Nephron progenitor cell (in vitro differentiated cells): Measurements from ENCODE around the gene NKX2-2.
"Not testable (repeated sequence)": the region's sequence is repeated elsewhere in the genome, so short reads cannot be mapped to it uniquely, and the experiment has no call there.

Source experiments
- DNase-seq: peaks from one replicate; pipeline ENCODE4 v3.0.0; 2021
- H3K27ac Mint-ChIP-seq: 2 replicates; pipeline ENCODE4 v1.8.0; 2021; ENCODE audit warnings: mild to moderate bottlenecking, moderate library complexity, mixed read lengths
- H3K27me3 Mint-ChIP-seq: 2 replicates; pipeline ENCODE4 v1.8.0; 2021; ENCODE audit warnings: mild to moderate bottlenecking, low read depth, mixed read lengths; ENCODE audit not compliant: poor library complexity
- H3K36me3 Mint-ChIP-seq: 2 replicates; pipeline ENCODE4 v1.8.0; 2021; ENCODE audit warnings: low read depth, mixed read lengths
- H3K4me1 Mint-ChIP-seq: 2 replicates; pipeline ENCODE4 v1.8.0; 2021; ENCODE audit warnings: mixed read lengths
- H3K4me3 Mint-ChIP-seq: 2 replicates; pipeline ENCODE4 v1.8.0; 2021; ENCODE audit warnings: mild to moderate bottlenecking, moderate library complexity, mixed read lengths
- H3K9me3 Mint-ChIP-seq: 2 replicates; pipeline ENCODE4 v1.8.0; 2021; ENCODE audit warnings: mild to moderate bottlenecking, moderate library complexity, mixed read lengths
- CTCF ChIP-seq: fragments of 200-600 bp; sonication (generic); IDR thresholded peaks from 2 replicates; pipeline ENCODE4 v1.5.0; 2021; ENCODE audit warnings: antibody characterized with exemption

The NKX2-2 gene

GRCh38 chr20:21498195-21498594 is 15.7 kb downstream of the NKX2-2 start:
- H3K27ac Mint-ChIP-seq: no peak overlapping the region

GRCh38 chr20:21496452-21496851 is 17.4 kb downstream of the NKX2-2 start:
- Mint-ChIP-seq H3K36me3 (no peaks in the 10 kb centered on the region), H3K27ac (no peak overlapping the region), H3K4me3 (no peak overlapping the region), H3K4me1 (no peaks in the 10 kb centered on the region), H3K9me3 (no peaks in the 10 kb centered on the region), H3K27me3 (peaks cover 31% of the 10 kb centered on the region)
- DNase-seq: no peak
- no peak for TF ChIP-seq CTCF

More at GRCh38 chr20:21498195-21498594, 15.7 kb downstream of the NKX2-2 start:
- no peak for TF ChIP-seq CTCF
- Mint-ChIP-seq H3K9me3 (no peaks in the 10 kb centered on the region), H3K4me3 (no peak overlapping the region), H3K36me3 (no peaks in the 10 kb centered on the region), H3K4me1 (no peaks in the 10 kb centered on the region), H3K27me3 (peaks cover 32% of the 10 kb centered on the region)
- DNase-seq: no peak

- H3K27me3 Mint-ChIP-seq: peaks cover 44% of the 10 kb centered on the region
- H3K4me1 Mint-ChIP-seq: no peaks in the 10 kb centered on the region
- H3K36me3 Mint-ChIP-seq: no peaks in the 10 kb centered on the region
- H3K9me3 Mint-ChIP-seq: no peaks in the 10 kb centered on the region
- TF ChIP-seq CTCF: no peak
- H3K27ac Mint-ChIP-seq: no peak overlapping the region
- DNase-seq: no peak
- no peak overlapping the region for H3K4me3 Mint-ChIP-seq
These were observed 20.8 kb downstream of the NKX2-2 start for GRCh38 chr20:21493049-21493448.

- no peak overlapping the region for H3K4me3 Mint-ChIP-seq
- no peak overlapping the region for H3K27ac Mint-ChIP-seq
- H3K9me3 Mint-ChIP-seq: peaks cover 7% of the 10 kb centered on the region
- DNase-seq: no peak
- no peaks in the 10 kb centered on the region for H3K36me3 Mint-ChIP-seq
- TF ChIP-seq CTCF: no peak
- peaks cover 40% of the 10 kb centered on the region for H3K27me3 Mint-ChIP-seq
- H3K4me1 Mint-ChIP-seq: no peaks in the 10 kb centered on the region
These were observed 23.8 kb downstream of the NKX2-2 start for GRCh38 chr20:21490105-21490504.

GRCh38 chr20:21480144-21480543 is 33.7 kb downstream of the NKX2-2 start:
- H3K9me3 Mint-ChIP-seq: peaks cover 29% of the 10 kb centered on the region
- H3K36me3 Mint-ChIP-seq, H3K4me3 Mint-ChIP-seq, H3K4me1 Mint-ChIP-seq, H3K27ac Mint-ChIP-seq, DNase-seq: not testable (repeated sequence)
- H3K27me3 Mint-ChIP-seq: peaks cover 11% of the 10 kb centered on the region

- H3K36me3 Mint-ChIP-seq: no peaks in the 10 kb centered on the region
- peaks cover 8% of the 10 kb centered on the region for H3K9me3 Mint-ChIP-seq
- no peaks in the 10 kb centered on the region for H3K4me1 Mint-ChIP-seq
- H3K4me3 Mint-ChIP-seq: no peak overlapping the region
- H3K27me3 Mint-ChIP-seq: peaks cover 24% of the 10 kb centered on the region
- TF ChIP-seq CTCF: no peak
- no peak for DNase-seq
- H3K27ac Mint-ChIP-seq: no peak overlapping the region
These were observed 48.1 kb downstream of the NKX2-2 start for GRCh38 chr20:21465799-21466198.
